ENCODE measurements around the gene ARMH1.

- TF ChIP-seq EZH2phosphoT487 (IDR thresholded peaks at IDR 0.05; ENCODE audit: borderline replicate concordance, low read length) (no peak), CTCF (conservative IDR thresholded peaks at IDR 0.05; ENCODE audit: low read depth, low read length) (no peak), EZH2 (IDR thresholded peaks at IDR 0.05; ENCODE audit: low read length, unreplicated experiment) (no peak)
Observed at GRCh38 chr1:44696101-44696500, 21.6 kb downstream of the ARMH1 start.

All from PC-3 (cell line).